HL-60 (cell line): Measurements from ENCODE around the gene KRTAP5-5.

ENCODE experiments used
- TF ChIP-seq, protein P1 (sequence below): IDR thresholded peaks from 2 replicates; pipeline ENCODE4 v1.6.1; 2012; ENCODE audit warnings: low read depth; ENCODE audit not compliant: insufficient replicate concordance
- TF ChIP-seq, protein P2 (sequence below): IDR thresholded peaks from one replicate; pipeline ENCODE4 v1.5.1; 2011; ENCODE audit warnings: low read length, control low read depth, inconsistent platforms; ENCODE audit not compliant: insufficient read depth

DNA sequence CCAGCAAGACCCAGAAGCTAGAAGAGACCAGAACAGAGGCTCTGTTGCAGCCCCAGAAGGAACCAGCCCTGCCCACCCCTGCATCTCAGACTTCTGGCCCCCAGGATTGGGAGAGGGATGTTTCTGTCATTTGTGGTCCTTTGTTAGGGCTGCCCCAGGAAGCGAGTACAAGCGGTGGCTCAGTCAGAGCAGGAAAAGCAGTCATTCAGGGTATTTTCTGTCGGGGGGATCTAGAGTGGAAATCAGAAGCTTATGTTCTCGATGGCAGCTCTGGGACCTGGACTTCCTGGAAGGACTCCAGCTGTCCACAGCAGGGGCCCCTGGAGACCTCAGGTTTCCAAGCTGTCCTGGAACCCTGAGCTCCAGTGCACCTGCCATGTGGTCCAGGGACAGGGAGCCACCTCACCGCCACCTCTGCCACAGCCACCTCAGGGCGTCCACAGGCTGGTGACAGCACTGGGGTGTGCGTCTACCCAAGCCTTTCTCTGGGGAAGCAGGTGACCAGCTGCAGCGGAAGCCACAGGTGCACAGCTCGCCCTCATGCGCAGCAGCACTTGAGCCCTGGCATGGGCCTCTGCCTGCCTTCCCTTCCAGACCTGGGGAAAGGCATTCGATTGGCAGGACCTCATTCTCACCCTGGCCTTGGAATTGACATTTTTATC, 2.6 kb downstream of the KRTAP5-5 start:
- TF ChIP-seq, protein P1, sequence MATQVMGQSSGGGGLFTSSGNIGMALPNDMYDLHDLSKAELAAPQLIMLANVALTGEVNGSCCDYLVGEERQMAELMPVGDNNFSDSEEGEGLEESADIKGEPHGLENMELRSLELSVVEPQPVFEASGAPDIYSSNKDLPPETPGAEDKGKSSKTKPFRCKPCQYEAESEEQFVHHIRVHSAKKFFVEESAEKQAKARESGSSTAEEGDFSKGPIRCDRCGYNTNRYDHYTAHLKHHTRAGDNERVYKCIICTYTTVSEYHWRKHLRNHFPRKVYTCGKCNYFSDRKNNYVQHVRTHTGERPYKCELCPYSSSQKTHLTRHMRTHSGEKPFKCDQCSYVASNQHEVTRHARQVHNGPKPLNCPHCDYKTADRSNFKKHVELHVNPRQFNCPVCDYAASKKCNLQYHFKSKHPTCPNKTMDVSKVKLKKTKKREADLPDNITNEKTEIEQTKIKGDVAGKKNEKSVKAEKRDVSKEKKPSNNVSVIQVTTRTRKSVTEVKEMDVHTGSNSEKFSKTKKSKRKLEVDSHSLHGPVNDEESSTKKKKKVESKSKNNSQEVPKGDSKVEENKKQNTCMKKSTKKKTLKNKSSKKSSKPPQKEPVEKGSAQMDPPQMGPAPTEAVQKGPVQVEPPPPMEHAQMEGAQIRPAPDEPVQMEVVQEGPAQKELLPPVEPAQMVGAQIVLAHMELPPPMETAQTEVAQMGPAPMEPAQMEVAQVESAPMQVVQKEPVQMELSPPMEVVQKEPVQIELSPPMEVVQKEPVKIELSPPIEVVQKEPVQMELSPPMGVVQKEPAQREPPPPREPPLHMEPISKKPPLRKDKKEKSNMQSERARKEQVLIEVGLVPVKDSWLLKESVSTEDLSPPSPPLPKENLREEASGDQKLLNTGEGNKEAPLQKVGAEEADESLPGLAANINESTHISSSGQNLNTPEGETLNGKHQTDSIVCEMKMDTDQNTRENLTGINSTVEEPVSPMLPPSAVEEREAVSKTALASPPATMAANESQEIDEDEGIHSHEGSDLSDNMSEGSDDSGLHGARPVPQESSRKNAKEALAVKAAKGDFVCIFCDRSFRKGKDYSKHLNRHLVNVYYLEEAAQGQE: no peak
- TF ChIP-seq, protein P2, sequence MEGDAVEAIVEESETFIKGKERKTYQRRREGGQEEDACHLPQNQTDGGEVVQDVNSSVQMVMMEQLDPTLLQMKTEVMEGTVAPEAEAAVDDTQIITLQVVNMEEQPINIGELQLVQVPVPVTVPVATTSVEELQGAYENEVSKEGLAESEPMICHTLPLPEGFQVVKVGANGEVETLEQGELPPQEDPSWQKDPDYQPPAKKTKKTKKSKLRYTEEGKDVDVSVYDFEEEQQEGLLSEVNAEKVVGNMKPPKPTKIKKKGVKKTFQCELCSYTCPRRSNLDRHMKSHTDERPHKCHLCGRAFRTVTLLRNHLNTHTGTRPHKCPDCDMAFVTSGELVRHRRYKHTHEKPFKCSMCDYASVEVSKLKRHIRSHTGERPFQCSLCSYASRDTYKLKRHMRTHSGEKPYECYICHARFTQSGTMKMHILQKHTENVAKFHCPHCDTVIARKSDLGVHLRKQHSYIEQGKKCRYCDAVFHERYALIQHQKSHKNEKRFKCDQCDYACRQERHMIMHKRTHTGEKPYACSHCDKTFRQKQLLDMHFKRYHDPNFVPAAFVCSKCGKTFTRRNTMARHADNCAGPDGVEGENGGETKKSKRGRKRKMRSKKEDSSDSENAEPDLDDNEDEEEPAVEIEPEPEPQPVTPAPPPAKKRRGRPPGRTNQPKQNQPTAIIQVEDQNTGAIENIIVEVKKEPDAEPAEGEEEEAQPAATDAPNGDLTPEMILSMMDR: no peak
